ENCODE measurements around the gene NOA1.

GRCh38 chr4:56972809-56973208 is 4.6 kb downstream of the NOA1 start:
- no peak for TF ChIP-seq POLR2AphosphoS5 (IDR thresholded peaks at IDR 0.05; ENCODE audit: low read length)
- TF ChIP-seq PAX5 (IDR thresholded peaks at IDR 0.05; ENCODE audit: borderline replicate concordance, low read depth, low read length): no peak
- no peak for TF ChIP-seq ZNF217 (IDR thresholded peaks at IDR 0.05)
- TF ChIP-seq EZH2 (IDR thresholded peaks at IDR 0.05; ENCODE audit: borderline replicate concordance, control insufficient read depth, low read depth, low read length): no peak
